Thoracic aorta (tissue), 2 donors: Measurements from ENCODE around the gene DDX4. TPM values are rescaled to one million over a fixed set of nuclear protein-coding genes. Genes with fewer than 3 reads are reported as not detected.
A peak's percentile ranks its signal among the peaks of the same experiment; 100 is the strongest.

Experiments
- ATAC-seq: fragments of 150-250 bp; one replicate; pipeline ENCODE4 v1.8.0; 2017; ENCODE audit warnings: low read depth; ENCODE audit not compliant: insufficient number of reproducible peaks, low FRiP score
- DNase-seq: peaks from one replicate; pipeline ENCODE4 v3.0.0-alpha.2; 2020; ENCODE audit warnings: low spot score
- H3K27ac ChIP-seq, 2 donors: fragments of 200-600 bp; sonication (generic); 1 replicate in 1 of 2; 2 replicates in 1 of 2; pipeline ENCODE4 v1.5.1; 2016; ENCODE audit warnings: mild to moderate bottlenecking in 2 of 2, moderate library complexity in 2 of 2
- H3K27me3 ChIP-seq: fragments of 200-600 bp; sonication (generic); replicated peaks from 2 replicates; pipeline ENCODE4 v1.6.0; 2016; ENCODE audit warnings: mild to moderate bottlenecking; ENCODE audit not compliant: insufficient read depth
- H3K36me3 ChIP-seq: fragments of 200-600 bp; sonication (generic); one replicate; pipeline ENCODE4 v1.5.1; 2016
- H3K4me1 ChIP-seq, 2 donors: fragments of 200-600 bp; sonication (generic); 1 replicate in 1 of 2; 2 replicates in 1 of 2; pipeline versions ENCODE4 v1.5.1 to v1.6.0; 2016; ENCODE audit warnings: low read depth in 2 of 2, mild to moderate bottlenecking in 1 of 2; ENCODE audit not compliant: control insufficient read depth in 1 of 2
- H3K4me3 ChIP-seq: fragments of 200-600 bp; sonication (generic); 2 replicates; pipeline ENCODE4 v1.5.1; 2016; ENCODE audit warnings: mild to moderate bottlenecking
- H3K9me3 ChIP-seq: fragments of 200-600 bp; sonication (generic); 2 replicates; pipeline ENCODE4 v1.5.1; 2016
- CTCF ChIP-seq: fragments of 200-600 bp; sonication (generic); IDR thresholded peaks from one replicate; pipeline ENCODE4 v1.5.1; 2019; ENCODE audit warnings: antibody characterized with exemption
- total RNA-seq, 2 donors: library from RNA; depleted of rRNA; stranded (reverse); fragments of >200 nt; gene quantifications; one replicate each; pipeline versions ENCODE4 v1.1.0 to v1.2.3, GENCODE V29; 2016

The DDX4 gene
- total RNA-seq, 2 donors from 2014 or later, result not detected

- H3K9me3 ChIP-seq, result no peaks in the 10 kb centered on the region
- no peak for TF ChIP-seq CTCF
- H3K4me1 ChIP-seq, result no peaks in the 10 kb centered on the region
- DNase-seq (no peak), ATAC-seq (no peak)
- H3K36me3 ChIP-seq, result no peaks in the 10 kb centered on the region
- H3K27me3 ChIP-seq, result no peaks in the 10 kb centered on the region
- H3K4me3 ChIP-seq, result no peak overlapping the region
- no peak overlapping the region for H3K27ac ChIP-seq
Measured at GRCh38 chr5:55816342-55816741, 78.5 kb downstream of the DDX4 start.

GRCh38 chr5:55817030-55817429, 79.2 kb downstream of the DDX4 start:
- H3K27ac ChIP-seq, result no peak overlapping the region
- no peaks in the 10 kb centered on the region for H3K27me3 ChIP-seq
- H3K4me1 ChIP-seq, result peaks cover 1 to 4% of the 10 kb centered on the region in 2 donors
- TF ChIP-seq CTCF, result no peak
- ATAC-seq, result no peak
- no peak overlapping the region for H3K4me3 ChIP-seq
- H3K9me3 ChIP-seq, result no peaks in the 10 kb centered on the region
- no peak for DNase-seq
- H3K36me3 ChIP-seq, result no peaks in the 10 kb centered on the region

DNA sequence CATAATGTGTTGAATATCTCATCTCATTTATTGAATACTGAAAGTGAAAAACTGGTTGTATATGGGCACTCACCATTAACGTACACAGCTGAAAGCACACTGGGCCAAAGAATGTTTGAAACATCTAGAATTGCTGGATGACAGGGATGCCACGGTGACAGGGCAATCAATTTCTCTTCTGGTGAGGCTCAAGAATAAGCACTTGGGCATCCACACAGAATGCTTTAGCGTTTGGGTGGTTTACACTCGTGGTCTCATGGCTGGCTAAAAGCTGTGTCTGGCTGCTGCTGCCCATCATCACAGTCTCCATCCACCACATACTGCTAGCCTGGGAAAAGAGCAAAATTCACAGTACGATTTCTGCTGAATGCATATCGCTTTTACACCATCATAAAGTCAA, 82.6 kb downstream of the DDX4 start:
- H3K27me3 ChIP-seq, result no peaks in the 10 kb centered on the region
- H3K9me3 ChIP-seq, result no peaks in the 10 kb centered on the region
- no peak overlapping the region for H3K4me3 ChIP-seq
- DNase-seq (no peak), ATAC-seq (no peak)
- no peak overlapping the region for H3K27ac ChIP-seq
- peaks cover 2 to 5% of the 10 kb centered on the region in 2 donors for H3K4me1 ChIP-seq
- no peak for TF ChIP-seq CTCF
- H3K36me3 ChIP-seq, result no peaks in the 10 kb centered on the region

DNA sequence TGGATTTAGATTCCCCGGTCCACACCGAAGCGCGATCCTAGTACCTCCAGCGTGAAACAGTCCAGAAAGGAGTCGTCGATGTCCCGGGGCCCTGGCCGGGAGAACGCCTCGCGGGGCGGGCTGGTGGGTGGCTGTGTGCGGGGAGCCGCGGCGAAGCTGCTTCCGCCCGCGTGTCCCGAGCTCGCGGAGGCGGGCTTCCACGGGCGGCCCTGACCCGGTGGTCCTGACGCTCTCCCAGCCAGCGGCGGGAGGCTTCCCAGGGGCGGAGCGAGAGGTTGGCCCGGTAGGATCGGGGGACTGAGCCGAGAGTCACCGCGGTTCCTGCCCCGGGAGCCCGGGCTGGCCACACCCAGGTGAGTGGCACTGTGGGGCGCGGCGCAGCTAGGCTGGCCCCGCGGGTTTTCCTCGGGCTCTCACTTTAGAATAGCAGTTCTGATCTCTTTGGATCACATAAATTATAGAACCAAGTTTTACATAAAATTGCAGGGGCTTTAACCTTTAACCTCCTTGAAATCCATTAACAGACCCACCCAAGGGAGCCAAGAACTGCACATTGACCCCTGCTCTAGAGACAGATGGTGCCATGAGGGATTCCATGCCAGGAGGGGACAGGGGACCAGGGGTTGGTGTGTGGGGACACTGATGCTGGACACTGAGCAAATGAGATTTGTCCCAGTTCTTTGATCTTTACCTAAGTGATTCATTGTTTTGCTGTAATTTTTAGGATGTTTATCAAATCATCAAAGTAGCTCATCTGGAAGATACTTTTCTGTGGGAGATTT, 84.1 kb downstream of the DDX4 start:
- no peak for DNase-seq
- H3K4me3 ChIP-seq, result peak overlapping the region; percentile 66
- H3K36me3 ChIP-seq, result no peaks in the 10 kb centered on the region
- no peaks in the 10 kb centered on the region for H3K9me3 ChIP-seq
- no peak overlapping the region for H3K27ac ChIP-seq
- H3K4me1 ChIP-seq, result peaks cover 2 to 5% of the 10 kb centered on the region in 2 donors
- no peaks in the 10 kb centered on the region for H3K27me3 ChIP-seq
- no peak for ATAC-seq
- TF ChIP-seq CTCF, result no peak

- no peak for DNase-seq
- Histone ChIP-seq H3K36me3 (no peaks in the 10 kb centered on the region), H3K4me3 (no peak overlapping the region), H3K27me3 (no peaks in the 10 kb centered on the region), H3K9me3 (no peaks in the 10 kb centered on the region), H3K27ac (no peak overlapping the region), H3K4me1 (peaks cover 2 to 5% of the 10 kb centered on the region in 2 donors)
- no peak for TF ChIP-seq CTCF
- ATAC-seq, result no peak
Measured at GRCh38 chr5:55823151-55823796, 85.4 kb downstream of the DDX4 start.
